Suprapubic skin (tissue), 4 donors: ENCODE measurements around the gene PXT1. TPM values are rescaled to one million over a fixed set of nuclear protein-coding genes. Genes with fewer than 3 reads are reported as not detected.

ENCODE experiments used
- DNase-seq, 2 donors: peaks; one replicate each; pipeline ENCODE4 v3.0.0-alpha.2; 2019; ENCODE audit warnings: low spot score in 2 of 2
- H3K27ac ChIP-seq: fragments of 200-600 bp; sonication (generic); one replicate; pipeline ENCODE4 v1.5.1; 2019
- H3K27me3 ChIP-seq: fragments of 200-600 bp; sonication (generic); one replicate; pipeline ENCODE4 v1.5.1; 2019
- H3K36me3 ChIP-seq: fragments of 200-600 bp; sonication (generic); one replicate; pipeline ENCODE4 v1.5.1; 2019
- H3K4me1 ChIP-seq: fragments of 200-600 bp; sonication (generic); one replicate; pipeline ENCODE4 v1.5.1; 2019
- H3K4me3 ChIP-seq: fragments of 200-600 bp; sonication (generic); one replicate; pipeline ENCODE4 v1.5.1; 2019; ENCODE audit warnings: mild to moderate bottlenecking
- H3K9me3 ChIP-seq: fragments of 200-600 bp; sonication (generic); one replicate; pipeline ENCODE4 v1.5.1; 2019
- CTCF ChIP-seq, 2 donors: fragments of 200-600 bp in 1 of 2; fragments of 450-650 bp in 1 of 2; sonication (generic) in 1 of 2; IDR thresholded peaks; one replicate each; pipeline ENCODE4 v1.5.1; 2016 to 2019; ENCODE audit warnings: antibody characterized with exemption in 2 of 2, mild to moderate bottlenecking in 1 of 2, moderate library complexity in 1 of 2
- EP300 ChIP-seq: sonication (generic); formaldehyde crosslinking; IDR thresholded peaks from one replicate; pipeline ENCODE4 v1.6.1; 2017; ENCODE audit warnings: antibody characterized with exemption
- POLR2A ChIP-seq, 2 donors: fragments of 450-650 bp; IDR thresholded peaks; one replicate each; pipeline ENCODE4 v1.6.1; 2017; ENCODE audit warnings: antibody characterized with exemption in 2 of 2, mild to moderate bottlenecking in 2 of 2, moderate library complexity in 2 of 2
- POLR2AphosphoS5 ChIP-seq, 3 donors: sonication (generic); formaldehyde crosslinking; IDR thresholded peaks; one replicate each; pipeline ENCODE4 v1.6.1; 2017; ENCODE audit warnings: antibody characterized with exemption in 3 of 3
- WGBS: methylation state at CpG from one replicate; pipeline ENCODE4 v1.1.5; 2018; 5-methylcytosine and 5-hydroxymethylcytosine counted together
- total RNA-seq, 4 donors: library from RNA; depleted of rRNA; stranded (reverse); fragments of >200 nt; gene quantifications; one replicate each; pipeline ENCODE4 v1.1.0, GENCODE V29; 2016

Gene PXT1
- total RNA-seq, 4 donors from 2014 or later, result not detected

- Histone ChIP-seq H3K36me3 (no peaks in the 10 kb centered on the region), H3K4me3 (no peak overlapping the region), H3K9me3 (no peaks in the 10 kb centered on the region), H3K27me3 (no peaks in the 10 kb centered on the region), H3K27ac (no peak overlapping the region), H3K4me1 (peaks cover 10% of the 10 kb centered on the region)
- TF ChIP-seq POLR2AphosphoS5 (IDR thresholded peaks at IDR 0.05) (no peak), EP300 (no peak), CTCF (IDR thresholded peaks at IDR 0.05) (no peak), POLR2A (IDR thresholded peaks at IDR 0.05) (no peak)
- no CpG with 5 or more reads among the region's 9 CpGs for WGBS
- no peak for DNase-seq
These were observed 71.4 kb downstream of the PXT1 start for GRCh38 chr6:36371211-36371610.

GRCh38 chr6:36370638-36371037 lies 72.0 kb downstream of the PXT1 start:
- no peaks in the 10 kb centered on the region for H3K9me3 ChIP-seq
- peaks cover 10% of the 10 kb centered on the region for H3K4me1 ChIP-seq
- no peak for DNase-seq
- H3K27ac ChIP-seq, result no peak overlapping the region
- H3K27me3 ChIP-seq, result no peaks in the 10 kb centered on the region
- H3K4me3 ChIP-seq, result no peak overlapping the region
- no peaks in the 10 kb centered on the region for H3K36me3 ChIP-seq
- 98% methylated on average over 2 of the region's 2 CpGs for WGBS
- TF ChIP-seq EP300, result no peak
- TF ChIP-seq POLR2AphosphoS5 (IDR thresholded peaks at IDR 0.05), result no peak
- no peak for TF ChIP-seq CTCF (IDR thresholded peaks at IDR 0.05)
- TF ChIP-seq POLR2A (IDR thresholded peaks at IDR 0.05), result no peak

GRCh38 chr6:36368921-36369865 lies 73.5 kb downstream of the PXT1 start:
- H3K4me3 ChIP-seq, result no peak overlapping the region
- no peak overlapping the region for H3K27ac ChIP-seq
- H3K9me3 ChIP-seq, result no peaks in the 10 kb centered on the region
- WGBS, result 87% methylated on average over 13 of the region's 14 CpGs
- no peaks in the 10 kb centered on the region for H3K27me3 ChIP-seq
- no peak for DNase-seq
- H3K36me3 ChIP-seq, result no peaks in the 10 kb centered on the region
- peaks cover 8% of the 10 kb centered on the region for H3K4me1 ChIP-seq
- TF ChIP-seq CTCF (IDR thresholded peaks at IDR 0.05) (no peak), POLR2A (IDR thresholded peaks at IDR 0.05) (no peak), EP300 (no peak), POLR2AphosphoS5 (IDR thresholded peaks at IDR 0.05) (no peak)

GRCh38 chr6:36368421-36368820 lies 74.2 kb downstream of the PXT1 start:
- WGBS, result 62% methylated on average over 1 of the region's 1 CpG
- Histone ChIP-seq H3K9me3 (no peaks in the 10 kb centered on the region), H3K27ac (no peak overlapping the region), H3K4me3 (no peak overlapping the region), H3K4me1 (no peaks in the 10 kb centered on the region), H3K27me3 (no peaks in the 10 kb centered on the region), H3K36me3 (no peaks in the 10 kb centered on the region)
- no peak for TF ChIP-seq EP300
- no peak for TF ChIP-seq POLR2A (IDR thresholded peaks at IDR 0.05)
- no peak for TF ChIP-seq POLR2AphosphoS5 (IDR thresholded peaks at IDR 0.05)
- TF ChIP-seq CTCF (IDR thresholded peaks at IDR 0.05), result no peak
- DNase-seq, result no peak

GRCh38 chr6:36367743-36368142 lies 74.9 kb downstream of the PXT1 start:
- H3K27me3 ChIP-seq, result no peaks in the 10 kb centered on the region
- WGBS, result 95% methylated on average over 3 of the region's 3 CpGs
- no peak overlapping the region for H3K4me3 ChIP-seq
- no peaks in the 10 kb centered on the region for H3K4me1 ChIP-seq
- no peaks in the 10 kb centered on the region for H3K36me3 ChIP-seq
- no peak for TF ChIP-seq CTCF (IDR thresholded peaks at IDR 0.05)
- no peak for TF ChIP-seq POLR2A (IDR thresholded peaks at IDR 0.05)
- TF ChIP-seq POLR2AphosphoS5 (IDR thresholded peaks at IDR 0.05), result no peak
- no peak for TF ChIP-seq EP300
- H3K9me3 ChIP-seq, result no peaks in the 10 kb centered on the region
- no peak for DNase-seq
- H3K27ac ChIP-seq, result no peak overlapping the region
